Endothelial cell of umbilical vein (primary cell): ENCODE data around the gene SKAP1.

Experiments used
- CTCF ChIP-seq, 2 donors: IDR thresholded peaks; 1 replicate in 1 of 2; 2 replicates in 1 of 2; pipeline ENCODE4 v1.5.1; 2011; ENCODE audit warnings: low read length in 2 of 2, mild to moderate bottlenecking in 2 of 2, moderate library complexity in 2 of 2, control low read depth in 1 of 2, inconsistent platforms in 1 of 2, low read depth in 1 of 2; ENCODE audit not compliant: insufficient read depth in 1 of 2; ENCODE audit errors: extremely low read depth in 1 of 2
- MAX ChIP-seq: IDR thresholded peaks from 2 replicates; pipeline ENCODE4 v1.6.1; 2011; ENCODE audit not compliant: insufficient read depth, insufficient read length
- MYC ChIP-seq: IDR thresholded peaks from one replicate; pipeline ENCODE4 v1.6.1; 2011; ENCODE audit warnings: mild to moderate bottlenecking, low read depth, low read length
- POLR2AphosphoS5 ChIP-seq: IDR thresholded peaks from 2 replicates; pipeline ENCODE4 v1.6.1; 2012; ENCODE audit warnings: low read depth, mild to moderate bottlenecking, control low read depth, low read length, moderate library complexity; ENCODE audit not compliant: insufficient read depth

- TF ChIP-seq CTCF (IDR thresholded peaks at IDR 0.05; ENCODE audit: extremely low read depth in 1 of 2, insufficient read depth in 1 of 2, low read depth in 1 of 2, low read length in 2 of 2) = no peak
- TF ChIP-seq POLR2AphosphoS5 = no peak
- TF ChIP-seq MYC = no peak
- TF ChIP-seq MAX = no peak
Measured at GRCh38 chr17:48192321-48192731, 237.7 kb downstream of the SKAP1 start.
